Left lung (tissue), 10 donors: ENCODE results near the gene PLTP. TPM values are rescaled to one million over a fixed set of nuclear protein-coding genes. Genes with fewer than 3 reads are reported as not detected.

Experiments
- ATAC-seq: fragments of 200-7000 bp; cut with Tn5 transposase; one replicate; pipeline ENCODE4 v1.9.1; 2020; ENCODE audit warnings: moderate library complexity
- DNase-seq, 4 donors: peaks; one replicate each; pipeline ENCODE4 v3.0.0-alpha.2; 2013 to 2020
- H3K27ac ChIP-seq, 2 donors: fragments of 200-600 bp; sonication (generic) in 1 of 2; one replicate each; pipeline versions ENCODE4 v1.5.0 to v1.8.0; 2020 to 2021
- H3K27me3 ChIP-seq, 2 donors: fragments of 200-600 bp; sonication (generic) in 1 of 2; one replicate each; pipeline versions ENCODE4 v1.5.0 to v1.8.0; 2020 to 2021
- H3K36me3 ChIP-seq, 2 donors: fragments of 200-600 bp; sonication (generic) in 1 of 2; one replicate each; pipeline versions ENCODE4 v1.5.0 to v1.8.0; 2020 to 2021
- H3K4me1 ChIP-seq, 2 donors: fragments of 200-600 bp; one replicate each; pipeline ENCODE4 v1.8.0; 2021
- H3K4me3 ChIP-seq, 2 donors: fragments of 200-600 bp; sonication (generic) in 1 of 2; one replicate each; pipeline versions ENCODE4 v1.5.0 to v1.8.0; 2020 to 2021; ENCODE audit warnings: mild to moderate bottlenecking in 1 of 2
- H3K9me3 ChIP-seq, 2 donors: fragments of 200-600 bp; sonication (generic) in 1 of 2; one replicate each; pipeline versions ENCODE4 v1.5.0 to v1.8.0; 2020 to 2021
- CTCF ChIP-seq, 2 donors: fragments of 200-600 bp; sonication (generic) in 1 of 2; IDR thresholded peaks; one replicate each; pipeline versions ENCODE4 v1.5.0 to v1.8.0; 2021; ENCODE audit warnings: antibody characterized with exemption in 2 of 2
- intact Hi-C, 2 donors: fragments of 100-400 bp; cut with DNase I; formaldehyde crosslinking; loops; one replicate each; pipeline versions ENCODE4 v1.11.2 to v1.14.2; 2022
- polyA plus RNA-seq, 6 donors: library from polyadenylated mRNA; unstranded; fragments of 120-200 nt; gene quantifications; one replicate each; pipeline ENCODE4 v1.2.1, GENCODE V29; 2013; ENCODE audit not compliant: insufficient read length in 6 of 6
- total RNA-seq, 2 donors: library from RNA; stranded (reverse); fragmentation: NEBNext Ultra II Directional; extraction: Animal tissue kit (Norgen Biotek cat#: 25700); gene quantifications; one replicate each; pipeline ENCODE4 v1.2.1, GENCODE V29; 2021
- donor health status: DM: no; HTN: yes; CAD: no.
- donor health status: DM: no; HTN: no; CAD: no.

Gene PLTP
- total and polyA plus RNA-seq, 8 donors, result 42.6 to 172 (median 58.2) TPM

DNA sequence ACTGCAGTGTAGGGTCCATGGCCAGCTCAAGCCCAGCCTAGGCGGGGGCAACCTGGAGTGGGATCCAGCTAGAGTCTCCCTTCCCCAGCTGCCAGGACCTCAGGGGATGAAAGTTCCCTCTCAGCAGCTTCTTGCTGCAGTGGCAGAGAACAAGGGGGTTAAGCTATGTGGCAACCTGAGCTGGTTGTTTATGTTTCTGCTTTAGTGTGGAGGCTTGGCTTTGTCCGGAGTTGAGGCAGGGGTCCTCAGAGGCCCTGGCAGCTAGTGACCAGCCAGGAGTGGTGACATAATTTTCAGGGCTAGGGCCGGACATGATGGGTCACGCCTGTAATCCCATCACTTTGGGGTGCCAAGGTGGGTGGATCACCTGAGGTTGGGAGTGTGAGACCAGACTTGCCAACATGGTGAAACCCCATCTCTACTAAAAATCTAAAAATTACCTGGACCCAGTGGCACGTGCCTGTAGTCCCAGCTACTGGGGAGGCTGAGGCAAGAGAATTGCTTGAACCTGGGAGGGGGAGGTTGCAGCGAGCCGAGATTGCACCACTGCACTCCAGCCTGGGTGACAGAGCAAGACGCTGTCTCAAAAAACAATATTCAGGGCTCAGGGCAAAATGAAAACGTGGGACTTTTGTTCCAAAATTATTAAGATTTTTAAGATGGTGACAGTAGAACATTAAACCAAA lies 14.0 kb upstream of the PLTP start:
- no peaks in the 10 kb centered on the region for H3K27me3 ChIP-seq
- DNase-seq (no peak), ATAC-seq (no peak)
- H3K4me3 ChIP-seq, result no peak overlapping the region
- intact Hi-C loops, result no loop called here
- H3K27ac ChIP-seq, result no peak overlapping the region
- no peak for TF ChIP-seq CTCF (IDR thresholded peaks at IDR 0.05)
- no peaks in the 10 kb centered on the region for H3K9me3 ChIP-seq
- H3K36me3 ChIP-seq, result no peaks in the 10 kb centered on the region
- H3K4me1 ChIP-seq, result peaks cover 5 to 25% of the 10 kb centered on the region in 2 donors

- TF ChIP-seq CTCF (IDR thresholded peaks at IDR 0.05), result no peak
- no peaks in the 10 kb centered on the region for H3K27me3 ChIP-seq
- H3K4me3 ChIP-seq, result no peak overlapping the region
- DNase-seq, result peak in 2 of 4 donors; percentile 72 to 86
- peaks cover 15 to 38% of the 10 kb centered on the region in 2 donors for H3K4me1 ChIP-seq
- peak; percentile 59 for ATAC-seq
- no peaks in the 10 kb centered on the region for H3K9me3 ChIP-seq
- intact Hi-C loops, result no loop called here
- no peaks in the 10 kb centered on the region for H3K36me3 ChIP-seq
- peak overlapping the region; percentile 74 to 75 for H3K27ac ChIP-seq
These were observed 12.7 kb upstream of the PLTP start for GRCh38 chr20:45924391-45925261.

DNA sequence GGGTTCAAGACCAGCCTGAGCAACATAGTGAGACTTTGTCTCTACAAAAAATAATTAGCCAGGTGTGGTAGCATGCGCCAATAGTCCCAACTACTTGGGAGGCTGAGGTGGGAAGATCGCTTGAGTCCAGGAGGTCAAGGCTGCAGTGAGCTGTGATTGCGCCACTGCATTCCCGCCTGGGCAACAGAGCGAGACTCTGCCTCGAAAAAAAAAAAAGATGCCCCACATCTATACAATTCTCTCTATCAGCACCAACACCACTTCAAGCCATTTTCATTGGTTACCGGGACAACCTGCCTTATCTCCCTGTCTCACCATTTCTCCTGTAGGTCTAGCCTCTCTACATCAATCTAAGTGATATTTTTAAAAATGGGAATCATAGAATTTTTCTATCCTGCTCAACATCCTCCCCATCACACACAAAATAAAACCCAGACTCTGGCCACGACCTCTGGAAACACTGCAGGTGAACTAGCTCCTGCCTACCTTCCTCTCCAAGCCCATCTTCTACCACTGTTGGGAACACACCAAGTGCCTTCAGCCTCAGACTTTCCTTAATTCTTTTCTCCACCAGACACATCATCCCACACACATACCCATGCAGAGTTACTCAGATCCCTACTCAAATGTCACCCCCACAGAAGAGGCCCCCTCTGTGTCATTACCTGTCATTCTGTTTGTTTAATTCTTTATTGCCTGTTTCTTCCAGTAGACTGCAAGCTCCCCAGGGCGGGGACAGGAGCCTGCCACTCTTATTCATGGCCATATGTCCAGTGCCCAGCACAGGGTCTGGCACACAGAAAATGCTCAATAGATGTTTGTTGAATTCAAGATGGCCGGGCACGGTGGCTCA lies 9.6 kb upstream of the PLTP start:
- Histone ChIP-seq H3K4me3 (no peak overlapping the region), H3K9me3 (no peaks in the 10 kb centered on the region), H3K36me3 (no peaks in the 10 kb centered on the region), H3K27ac (no peak overlapping the region), H3K27me3 (no peaks in the 10 kb centered on the region), H3K4me1 (peaks cover 22 to 59% of the 10 kb centered on the region in 2 donors)
- no peak for TF ChIP-seq CTCF (IDR thresholded peaks at IDR 0.05)
- ATAC-seq (no peak), DNase-seq (no peak)
- intact Hi-C loops, result no loop called here

DNA sequence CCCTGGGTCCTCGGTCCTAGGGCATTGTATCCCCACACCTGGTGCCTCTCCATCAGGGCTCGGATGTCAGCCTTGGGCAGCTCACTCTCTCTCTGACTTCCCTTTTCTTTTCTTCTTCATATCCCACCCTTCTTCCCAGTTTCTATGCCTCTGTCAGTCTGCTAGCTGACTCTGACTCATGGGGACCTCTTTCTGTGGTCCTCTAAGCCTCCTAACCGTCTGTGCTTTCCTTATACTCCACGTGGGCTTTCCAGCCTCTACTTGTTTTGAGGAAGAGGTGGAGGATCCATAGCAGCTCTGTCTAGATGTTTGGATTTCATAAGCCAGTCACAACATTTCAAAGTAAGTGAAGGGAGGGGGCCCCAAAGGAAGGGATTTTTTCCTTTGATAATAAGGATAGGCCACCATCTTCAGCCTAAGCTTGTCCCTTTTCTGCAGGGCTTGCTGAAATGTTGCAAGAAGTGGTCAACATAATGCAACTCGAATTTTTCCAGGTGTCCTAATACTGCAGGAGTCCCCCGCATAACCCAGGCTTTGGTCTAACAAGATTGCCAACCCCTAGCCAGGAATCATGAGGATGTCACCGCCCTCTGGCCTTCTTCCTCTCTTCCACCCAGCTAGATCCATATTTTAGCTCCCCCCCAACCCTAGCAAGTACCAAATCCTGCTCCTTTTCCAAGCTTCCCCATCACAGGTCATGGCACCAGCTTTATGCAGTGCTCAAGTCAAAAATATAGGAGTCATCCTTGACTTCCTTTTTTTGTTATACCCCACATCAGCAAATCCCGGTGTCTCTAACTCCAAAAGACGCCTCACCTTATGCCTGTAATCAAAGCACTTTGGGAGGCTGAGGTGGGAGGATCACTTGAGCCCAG lies 8.7 kb upstream of the PLTP start:
- intact Hi-C loops, result no loop called here
- H3K4me1 ChIP-seq, result peaks cover 22 to 59% of the 10 kb centered on the region in 2 donors
- no peak for DNase-seq
- H3K27me3 ChIP-seq, result no peaks in the 10 kb centered on the region
- no peak overlapping the region for H3K4me3 ChIP-seq
- H3K36me3 ChIP-seq, result no peaks in the 10 kb centered on the region
- no peaks in the 10 kb centered on the region for H3K9me3 ChIP-seq
- ATAC-seq, result peak; percentile 8
- no peak for TF ChIP-seq CTCF (IDR thresholded peaks at IDR 0.05)
- peak overlapping the region; percentile 33 to 85 for H3K27ac ChIP-seq
